H9 (cell line): ENCODE data around the gene NBDY. TPM values are rescaled to one million over a fixed set of nuclear protein-coding genes. Genes with fewer than 3 reads are reported as not detected.

Source experiments
- DNase-seq: peaks from one replicate; pipeline ENCODE4 v3.0.0-alpha.2; 2017
- H2AFZ ChIP-seq: one replicate; pipeline ENCODE4 v1.6.1; 2013; ENCODE audit warnings: mild to moderate bottlenecking, low read length, control low read depth, moderate library complexity
- H2AK5ac ChIP-seq: 2 replicates; pipeline ENCODE4 v1.6.1; 2013; ENCODE audit warnings: low read length, control low read depth, mixed read lengths; ENCODE audit not compliant: insufficient read length
- H2BK120ac ChIP-seq: one replicate; pipeline ENCODE4 v1.6.1; 2013; ENCODE audit warnings: low read depth, mild to moderate bottlenecking, low read length, control low read depth, inconsistent platforms; ENCODE audit not compliant: poor library complexity, severe bottlenecking
- H2BK12ac ChIP-seq: 2 replicates; pipeline ENCODE4 v1.6.1; 2013; ENCODE audit warnings: low read length, control low read depth, mixed read lengths, low read depth; ENCODE audit not compliant: insufficient read length
- H2BK15ac ChIP-seq: 2 replicates; pipeline ENCODE4 v1.6.1; 2013; ENCODE audit warnings: low read depth, low read length, control low read depth
- H2BK20ac ChIP-seq: one replicate; pipeline ENCODE4 v1.6.1; 2013; ENCODE audit warnings: low read depth, mild to moderate bottlenecking, low read length, control low read depth, inconsistent platforms; ENCODE audit not compliant: poor library complexity, severe bottlenecking
- H2BK5ac ChIP-seq: 2 replicates; pipeline ENCODE4 v1.6.1; 2013; ENCODE audit warnings: low read length, control low read depth, mixed read lengths; ENCODE audit not compliant: insufficient read length
- H3K14ac ChIP-seq: 2 replicates; pipeline ENCODE4 v1.6.1; 2013; ENCODE audit warnings: low read length, control low read depth; ENCODE audit not compliant: insufficient read depth
- H3K18ac ChIP-seq: 2 replicates; pipeline ENCODE4 v1.6.1; 2013; ENCODE audit warnings: low read depth, mild to moderate bottlenecking, mixed read lengths, low read length, control low read depth; ENCODE audit not compliant: insufficient read length
- H3K23ac ChIP-seq: 2 replicates; pipeline ENCODE4 v1.6.1; 2013; ENCODE audit warnings: low read length, control low read depth, mixed read lengths, low read depth; ENCODE audit not compliant: insufficient read length
- H3K23me2 ChIP-seq: 2 replicates; pipeline ENCODE4 v1.6.1; 2013; ENCODE audit warnings: low read depth, mild to moderate bottlenecking, mixed read lengths, low read length, control low read depth; ENCODE audit not compliant: insufficient read length, poor library complexity, severe bottlenecking
- H3K27ac ChIP-seq: 2 replicates; pipeline ENCODE4 v1.5.1; 2013; ENCODE audit warnings: low read length, control low read depth, mixed read lengths, low read depth; ENCODE audit not compliant: insufficient read length
- H3K27me3 ChIP-seq: 2 replicates; pipeline ENCODE4 v1.6.1; 2013; ENCODE audit warnings: low read length, control low read depth, inconsistent platforms; ENCODE audit not compliant: insufficient read depth
- H3K4ac ChIP-seq: 2 replicates; pipeline ENCODE4 v1.6.1; 2013; ENCODE audit warnings: low read depth, mild to moderate bottlenecking, control low read depth, inconsistent platforms, low read length, moderate library complexity
- H3K4me1 ChIP-seq: 2 replicates; pipeline ENCODE4 v1.6.1; 2013; ENCODE audit warnings: low read length, control low read depth, inconsistent platforms; ENCODE audit not compliant: insufficient read depth
- H3K4me2 ChIP-seq: 2 replicates; pipeline ENCODE4 v1.6.1; 2013; ENCODE audit warnings: low read length, control low read depth, mixed read lengths; ENCODE audit not compliant: insufficient read length, insufficient read depth
- H3K56ac ChIP-seq: 2 replicates; pipeline ENCODE4 v1.6.1; 2013; ENCODE audit warnings: low read depth, mild to moderate bottlenecking, mixed read lengths, low read length, control low read depth; ENCODE audit not compliant: insufficient read length
- H3K79me1 ChIP-seq: 2 replicates; pipeline ENCODE4 v1.6.1; 2013; ENCODE audit warnings: low read depth, mild to moderate bottlenecking, moderate library complexity, low read length, control low read depth, inconsistent platforms; ENCODE audit not compliant: insufficient read depth, poor library complexity, severe bottlenecking
- H3K79me2 ChIP-seq: 2 replicates; pipeline ENCODE4 v1.6.1; 2013; ENCODE audit warnings: low read length, control low read depth, inconsistent platforms; ENCODE audit not compliant: insufficient read depth
- H3K9ac ChIP-seq: 2 replicates; pipeline ENCODE4 v1.6.1; 2013; ENCODE audit warnings: low read length, control low read depth, mixed read lengths; ENCODE audit not compliant: insufficient read length; ENCODE audit errors: extremely low read depth
- H3K9me3 ChIP-seq: one replicate; pipeline ENCODE4 v1.6.1; 2013; ENCODE audit warnings: low read depth, low read length, inconsistent platforms; ENCODE audit not compliant: control insufficient read depth
- H3T11ph ChIP-seq: one replicate; pipeline ENCODE4 v1.6.1; 2013; ENCODE audit warnings: mild to moderate bottlenecking, low read length, control low read depth, inconsistent platforms
- H4K20me1 ChIP-seq: one replicate; pipeline ENCODE4 v1.6.1; 2013; ENCODE audit not compliant: control insufficient read depth, insufficient read length, insufficient read depth
- H4K5ac ChIP-seq: 2 replicates; pipeline ENCODE4 v1.6.1; 2013; ENCODE audit warnings: low read depth, mild to moderate bottlenecking, mixed read lengths, low read length, control low read depth; ENCODE audit not compliant: insufficient read length
- H4K8ac ChIP-seq: replicated peaks from 2 replicates; pipeline ENCODE4 v1.6.1; 2013; ENCODE audit warnings: low read length, control low read depth, mixed read lengths, low read depth; ENCODE audit not compliant: insufficient read length
- H4K91ac ChIP-seq: 2 replicates; pipeline ENCODE4 v1.6.1; 2013; ENCODE audit warnings: low read depth, mild to moderate bottlenecking, moderate library complexity, mixed read lengths, low read length, control low read depth; ENCODE audit not compliant: insufficient read length
- H3K27ac Mint-ChIP-seq, 3 experiments: 2 replicates in 2 of 3; 3 replicates in 1 of 3; pipeline ENCODE4 v1.8.0; 2020 to 2021; ENCODE audit warnings: mixed read lengths in 3 of 3, mild to moderate bottlenecking in 1 of 3, moderate library complexity in 1 of 3
- H3K27me3 Mint-ChIP-seq: 2 replicates; pipeline ENCODE4 v1.8.0; 2021; ENCODE audit warnings: low read depth, mild to moderate bottlenecking, moderate library complexity, mixed read lengths
- H3K36me3 Mint-ChIP-seq, 3 experiments: 2 replicates in 2 of 3; 3 replicates in 1 of 3; pipeline ENCODE4 v1.8.0; 2020 to 2021; ENCODE audit warnings: low read depth in 3 of 3, mixed read lengths in 3 of 3; ENCODE audit not compliant: insufficient read depth in 1 of 3
- H3K4me1 Mint-ChIP-seq, 2 experiments: 2 replicates each; pipeline ENCODE4 v1.8.0; 2020; ENCODE audit warnings: mixed read lengths in 2 of 2
- H3K4me3 Mint-ChIP-seq, 2 experiments: 2 replicates in 1 of 2; 3 replicates in 1 of 2; pipeline ENCODE4 v1.8.0; 2020 to 2021; ENCODE audit warnings: mild to moderate bottlenecking in 2 of 2, mixed read lengths in 2 of 2, moderate library complexity in 1 of 2
- H3K9me3 Mint-ChIP-seq, 2 experiments: 2 replicates in 1 of 2; 3 replicates in 1 of 2; pipeline ENCODE4 v1.8.0; 2020; ENCODE audit warnings: mild to moderate bottlenecking in 2 of 2, mixed read lengths in 2 of 2, moderate library complexity in 1 of 2
- WGBS: extraction: QIAGEN DNeasy Blood & Tissue Kit; methylation state at CpG from one replicate; pipeline ENCODE4 v1.1.7; 2013; ENCODE audit warnings: missing lambda C conversion rate, low lambda C conversion rate, mixed read lengths; ENCODE audit not compliant: insufficient read length; ENCODE audit errors: extremely low coverage; 5-methylcytosine and 5-hydroxymethylcytosine counted together
- total RNA-seq: library from RNA; stranded (reverse); gene quantifications from 2 replicates; pipeline ENCODE4 v1.2.1, GENCODE V29; 2021
- TF ChIP-seq, protein P1 (sequence below): fragments of 200-600 bp; sonication (generic); conservative IDR thresholded peaks from 3 replicates; pipeline ENCODE4 v1.8.0; 2021; ENCODE audit warnings: antibody characterized with exemption, mild to moderate bottlenecking

NBDY gene
- total RNA-seq, 1 experiment from 2014 or later = 62.5 TPM

DNA sequence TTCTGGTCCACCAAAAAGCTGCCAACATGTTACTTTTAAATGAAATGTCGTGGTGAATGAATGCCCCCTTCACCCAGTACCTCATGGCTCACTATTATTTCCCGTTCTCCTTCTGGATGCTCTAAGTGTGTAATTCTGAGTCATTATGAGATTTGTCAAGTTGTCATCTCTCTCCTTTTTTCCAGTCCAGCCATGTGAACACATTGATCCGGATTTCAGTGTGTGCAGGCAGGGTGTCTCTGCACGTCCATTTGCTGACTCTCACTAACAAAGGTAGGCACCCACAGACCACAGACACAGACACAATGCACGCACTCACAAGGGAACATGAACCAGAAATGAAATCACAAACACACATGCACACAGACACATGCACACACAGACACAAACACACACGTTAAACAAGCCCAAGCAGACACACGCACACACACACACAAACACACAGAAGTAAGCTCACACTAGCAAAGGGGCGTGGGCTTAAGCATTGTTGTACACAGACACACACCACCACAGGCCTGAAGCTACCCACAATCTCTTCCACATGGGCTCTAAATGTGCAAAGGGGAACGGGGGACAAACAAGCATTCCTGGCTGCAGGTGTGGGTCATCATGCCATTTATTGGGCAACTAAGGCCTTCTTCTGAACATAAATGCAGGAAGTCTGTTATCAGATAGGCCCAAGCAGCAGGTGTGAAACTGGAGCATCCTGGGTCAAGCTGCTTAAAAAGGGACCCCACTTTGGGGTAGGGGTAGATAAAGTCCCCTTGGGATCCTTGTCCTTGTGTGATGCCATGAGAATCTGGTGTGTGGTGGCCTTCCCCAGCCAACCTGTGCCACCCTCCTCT, 58.1 kb downstream of the NBDY start:
- no peaks in the 10 kb centered on the region for H3K9me3 ChIP-seq
- no peaks in the 10 kb centered on the region for H3K23me2 ChIP-seq
- no peaks in the 10 kb centered on the region for H3K4me1 ChIP-seq
- H3K79me2 ChIP-seq = no peaks in the 10 kb centered on the region
- H3K18ac ChIP-seq = no peak overlapping the region
- no peak overlapping the region for H4K91ac ChIP-seq
- H4K8ac ChIP-seq = no peak overlapping the region
- H3K27ac ChIP-seq = no peak overlapping the region
- H3K27ac Mint-ChIP-seq = peak overlapping the region in 1 of 3 experiments; percentile 19; a peak in 1 of 7 replicates
- no peak overlapping the region for H3K23ac ChIP-seq
- H3K4me3 Mint-ChIP-seq = no peak overlapping the region
- no peak for DNase-seq
- H4K5ac ChIP-seq = no peak overlapping the region
- H3K9me3 Mint-ChIP-seq = peaks cover 70 to 84% of the 10 kb centered on the region in 2 experiments
- H4K20me1 ChIP-seq = no peaks in the 10 kb centered on the region
- no peak overlapping the region for H2AK5ac ChIP-seq
- no peak overlapping the region for H2BK15ac ChIP-seq
- no peak overlapping the region for H2BK5ac ChIP-seq
- TF ChIP-seq, protein P1, sequence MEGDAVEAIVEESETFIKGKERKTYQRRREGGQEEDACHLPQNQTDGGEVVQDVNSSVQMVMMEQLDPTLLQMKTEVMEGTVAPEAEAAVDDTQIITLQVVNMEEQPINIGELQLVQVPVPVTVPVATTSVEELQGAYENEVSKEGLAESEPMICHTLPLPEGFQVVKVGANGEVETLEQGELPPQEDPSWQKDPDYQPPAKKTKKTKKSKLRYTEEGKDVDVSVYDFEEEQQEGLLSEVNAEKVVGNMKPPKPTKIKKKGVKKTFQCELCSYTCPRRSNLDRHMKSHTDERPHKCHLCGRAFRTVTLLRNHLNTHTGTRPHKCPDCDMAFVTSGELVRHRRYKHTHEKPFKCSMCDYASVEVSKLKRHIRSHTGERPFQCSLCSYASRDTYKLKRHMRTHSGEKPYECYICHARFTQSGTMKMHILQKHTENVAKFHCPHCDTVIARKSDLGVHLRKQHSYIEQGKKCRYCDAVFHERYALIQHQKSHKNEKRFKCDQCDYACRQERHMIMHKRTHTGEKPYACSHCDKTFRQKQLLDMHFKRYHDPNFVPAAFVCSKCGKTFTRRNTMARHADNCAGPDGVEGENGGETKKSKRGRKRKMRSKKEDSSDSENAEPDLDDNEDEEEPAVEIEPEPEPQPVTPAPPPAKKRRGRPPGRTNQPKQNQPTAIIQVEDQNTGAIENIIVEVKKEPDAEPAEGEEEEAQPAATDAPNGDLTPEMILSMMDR = no peak
- H3K56ac ChIP-seq = no peak overlapping the region
- H3K9ac ChIP-seq = no peak overlapping the region
- no CpG with 5 or more reads among the region's 9 CpGs for WGBS
- no peak overlapping the region for H2BK120ac ChIP-seq
- H3K4me2 ChIP-seq = no peak overlapping the region
- no peak overlapping the region for H2BK20ac ChIP-seq
- no peaks in the 10 kb centered on the region for H3K79me1 ChIP-seq
- H3K27me3 ChIP-seq = no peaks in the 10 kb centered on the region
- peaks cover 3% of the 10 kb centered on the region; the same call in 1 of the 2 replicates for H3K27me3 Mint-ChIP-seq
- H3K14ac ChIP-seq = no peak overlapping the region
- H2AFZ ChIP-seq = no peak overlapping the region
- no peak overlapping the region for H3T11ph ChIP-seq
- H3K4me1 Mint-ChIP-seq = peaks cover 2 to 5% of the 10 kb centered on the region in 2 experiments; a peak in 3 of 4 replicates
- no peak overlapping the region for H2BK12ac ChIP-seq
- H3K4ac ChIP-seq = no peak overlapping the region
- H3K36me3 Mint-ChIP-seq = peaks cover 32 to 56% (median 53%) of the 10 kb centered on the region in 3 experiments
